Superior temporal gyrus (tissue), 1 donor: Measurements from ENCODE around the gene LRRC8B.

Source experiments
- DNase-seq: peaks from one replicate; pipeline ENCODE4 v3.0.0-alpha.2; 2016; ENCODE audit errors: extremely low spot score

Gene LRRC8B

DNA sequence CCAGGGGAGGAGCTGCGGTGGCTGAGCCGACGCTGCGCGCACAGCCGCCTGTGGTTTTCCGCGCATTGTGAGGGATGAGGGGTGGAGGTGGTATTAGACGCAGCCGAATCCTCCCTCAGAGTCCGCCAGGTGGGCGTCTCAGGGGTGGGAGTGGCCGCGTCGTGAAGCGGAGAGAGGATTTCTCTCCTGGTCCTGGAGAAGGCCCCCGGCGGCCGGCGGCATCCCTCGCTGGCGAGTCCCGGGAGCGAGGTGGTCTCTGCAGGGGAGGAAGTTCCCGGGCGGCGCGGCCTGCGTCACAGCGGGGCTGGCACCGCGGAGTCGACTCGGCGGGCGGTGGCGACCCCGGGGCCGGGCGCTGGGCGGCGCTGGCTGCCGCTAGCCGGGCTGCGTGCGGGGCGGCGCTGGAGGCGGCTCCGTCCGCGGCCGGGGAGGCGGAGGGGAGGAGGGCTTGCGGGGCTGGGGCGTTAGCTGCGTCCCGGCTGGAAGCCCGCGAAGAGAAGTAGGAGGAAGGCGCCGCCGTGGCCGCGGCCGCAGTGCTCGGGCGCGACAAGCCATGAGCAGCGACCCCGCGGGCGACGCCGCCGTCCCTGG is 108.1 kb downstream of the LRRC8B start, which contains the start of gene LRRC8C:
Gene LRRC8C (plus strand): TSS at position 464 of the 591 bp plus-strand sequence. CDS start 53,354 bp downstream, outside the sequence.
- DNase-seq = peak; percentile 79

DNA sequence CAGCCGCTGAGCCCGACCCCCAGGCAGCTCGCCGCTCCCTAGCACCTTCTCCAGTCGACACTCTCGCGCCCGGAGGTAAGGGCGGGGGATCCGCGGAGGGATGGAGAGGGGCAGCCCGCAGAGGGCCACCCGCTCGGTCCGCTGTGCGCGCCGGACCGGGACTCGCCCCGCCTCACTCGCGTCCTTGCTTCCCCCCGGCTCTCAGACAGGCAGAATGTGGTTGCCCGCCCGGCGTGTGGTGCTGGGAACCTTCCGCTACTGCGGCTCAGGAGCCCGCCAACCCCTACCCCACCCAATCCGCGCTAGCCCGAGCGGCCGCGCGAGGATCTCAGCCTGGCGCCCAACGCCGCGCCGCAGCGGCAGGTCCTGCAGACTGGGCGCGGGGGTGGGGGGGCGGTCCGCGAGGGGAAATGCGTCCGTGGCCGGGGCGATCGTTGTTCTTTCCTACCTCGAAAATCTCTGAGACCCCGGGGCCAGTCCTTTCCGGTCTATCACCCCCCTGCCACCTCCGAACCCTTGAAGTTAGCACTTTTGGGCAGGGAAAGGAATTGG is 108.7 kb downstream of the LRRC8B start:
- DNase-seq = peak; percentile 46

DNA sequence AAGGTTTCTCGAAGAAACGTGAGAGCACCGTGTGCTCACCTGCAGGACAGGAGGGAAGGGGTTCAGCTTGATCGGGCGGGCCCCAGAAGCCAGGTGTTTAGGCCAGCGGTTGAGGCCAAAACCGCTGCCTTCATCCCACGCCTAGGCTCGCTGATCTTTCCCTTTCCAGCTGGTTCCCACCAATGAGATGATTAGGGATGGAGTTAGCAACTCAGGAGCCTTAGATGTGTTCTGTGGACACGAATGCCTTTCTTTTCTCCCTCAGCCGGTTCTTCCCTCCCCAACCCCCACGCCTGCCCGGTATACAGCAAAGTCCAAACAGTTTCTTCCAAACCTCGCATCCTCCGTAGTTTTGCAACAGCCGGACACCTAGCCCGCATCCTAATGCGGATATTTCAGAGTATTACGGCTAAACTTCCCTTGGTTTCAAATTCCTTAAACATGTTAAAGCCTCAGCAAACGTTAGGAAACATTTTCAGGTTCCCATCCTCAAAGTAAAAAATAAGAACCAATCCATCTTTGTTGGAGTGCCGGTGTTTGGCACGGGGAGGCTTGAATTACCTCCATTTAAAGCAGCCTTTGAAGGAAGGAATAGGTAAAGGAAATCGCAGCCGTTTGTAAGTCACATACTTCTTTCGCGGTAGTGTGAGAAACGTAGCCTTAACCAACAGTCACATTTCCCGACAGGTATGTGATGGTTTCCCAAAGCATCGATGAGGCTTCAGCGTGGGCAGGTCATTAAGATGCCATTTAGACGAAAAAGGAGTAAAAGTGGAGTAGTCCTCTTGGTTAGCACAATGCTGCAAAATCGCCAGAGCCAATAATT is 109.4 kb downstream of the LRRC8B start:
- DNase-seq = peak; percentile 62

DNA sequence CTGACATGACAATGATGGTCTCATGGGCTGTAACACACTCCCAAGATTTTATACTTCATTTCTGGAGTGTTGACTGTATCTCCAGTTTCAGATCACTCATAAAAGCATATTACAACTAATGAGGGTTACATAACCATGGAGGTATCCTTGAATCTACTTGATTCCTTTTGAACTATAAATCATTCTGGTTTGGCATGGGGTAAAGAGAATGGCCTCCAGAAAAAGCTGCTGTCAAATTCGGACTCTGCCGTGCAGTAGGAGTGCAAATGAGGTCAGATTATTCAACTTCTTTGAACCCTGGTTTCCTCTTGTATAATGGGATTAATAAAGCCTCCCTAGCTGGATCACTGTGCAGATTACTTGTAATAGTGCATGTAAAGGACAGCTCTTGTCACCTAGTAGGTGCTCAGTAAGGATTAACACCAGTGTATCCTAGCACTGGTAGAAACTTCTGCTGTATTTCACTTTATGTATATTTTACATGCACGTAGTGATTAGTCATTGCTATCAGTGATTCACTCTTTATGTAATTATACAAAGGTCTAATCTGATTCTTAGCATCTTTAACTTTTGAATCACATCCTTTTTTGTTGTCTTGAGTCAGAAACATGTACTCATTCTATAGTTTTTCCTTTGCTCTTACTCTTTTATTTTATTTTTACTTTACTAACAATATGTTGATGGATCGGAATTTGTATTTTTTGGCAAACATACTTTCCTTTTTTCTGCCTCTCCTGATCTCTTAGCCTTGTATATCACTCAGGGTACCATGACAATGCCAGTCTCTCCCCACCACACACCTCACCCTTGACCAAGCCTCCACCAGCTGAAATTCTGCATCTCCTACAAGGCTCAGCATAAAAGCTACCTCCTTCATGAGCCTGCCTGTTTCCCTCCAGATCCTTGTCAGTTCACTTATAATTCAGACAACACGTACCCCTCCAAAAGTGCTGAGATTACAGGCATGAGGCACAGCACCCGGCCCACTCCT is 111.5 kb downstream of the LRRC8B start:
- DNase-seq = peak; percentile 14

DNA sequence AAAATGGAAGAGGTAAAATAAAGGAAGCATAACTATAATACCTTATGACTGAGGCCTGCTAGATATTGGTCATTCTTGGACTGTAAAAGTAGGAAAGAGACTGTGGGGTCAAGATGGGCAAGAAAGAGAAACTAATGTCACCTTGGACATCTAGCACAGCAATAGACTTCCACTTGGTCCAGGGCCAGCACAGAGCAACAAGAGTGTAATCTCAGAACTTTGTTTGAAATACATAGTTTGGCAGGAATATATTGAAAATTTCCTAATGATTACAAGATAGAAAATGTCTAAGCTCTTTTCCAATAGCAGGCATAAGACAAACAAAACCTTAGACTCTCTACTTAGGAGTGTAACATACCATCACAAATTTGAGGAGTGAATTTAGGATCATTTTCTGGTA is 112.9 kb downstream of the LRRC8B start:
- peak; percentile 11 for DNase-seq

DNA sequence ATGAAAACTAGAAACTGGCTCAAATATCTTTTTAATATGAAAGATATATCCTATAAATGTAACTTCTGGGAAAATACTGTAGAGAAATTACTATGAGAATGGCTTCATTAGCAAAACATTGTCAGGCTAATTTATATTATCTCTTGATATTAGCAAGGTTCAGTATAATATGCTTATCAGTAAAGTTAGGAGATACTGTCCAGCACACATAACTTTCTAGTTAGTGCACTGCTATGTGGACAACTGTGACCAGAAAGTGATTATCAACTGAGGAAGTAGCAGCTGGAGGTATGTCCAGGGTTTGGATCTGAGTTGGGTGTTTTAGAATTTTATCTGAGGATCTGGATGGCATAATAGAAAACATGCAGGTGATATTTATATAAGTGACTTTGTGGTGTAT is 115.8 kb downstream of the LRRC8B start:
- DNase-seq = no peak

GRCh38 chr1:89641781-89642180 is 117.2 kb downstream of the LRRC8B start:
- DNase-seq = no peak

GRCh38 chr1:89643577-89643976 is 118.9 kb downstream of the LRRC8B start:
- no peak for DNase-seq

DNA sequence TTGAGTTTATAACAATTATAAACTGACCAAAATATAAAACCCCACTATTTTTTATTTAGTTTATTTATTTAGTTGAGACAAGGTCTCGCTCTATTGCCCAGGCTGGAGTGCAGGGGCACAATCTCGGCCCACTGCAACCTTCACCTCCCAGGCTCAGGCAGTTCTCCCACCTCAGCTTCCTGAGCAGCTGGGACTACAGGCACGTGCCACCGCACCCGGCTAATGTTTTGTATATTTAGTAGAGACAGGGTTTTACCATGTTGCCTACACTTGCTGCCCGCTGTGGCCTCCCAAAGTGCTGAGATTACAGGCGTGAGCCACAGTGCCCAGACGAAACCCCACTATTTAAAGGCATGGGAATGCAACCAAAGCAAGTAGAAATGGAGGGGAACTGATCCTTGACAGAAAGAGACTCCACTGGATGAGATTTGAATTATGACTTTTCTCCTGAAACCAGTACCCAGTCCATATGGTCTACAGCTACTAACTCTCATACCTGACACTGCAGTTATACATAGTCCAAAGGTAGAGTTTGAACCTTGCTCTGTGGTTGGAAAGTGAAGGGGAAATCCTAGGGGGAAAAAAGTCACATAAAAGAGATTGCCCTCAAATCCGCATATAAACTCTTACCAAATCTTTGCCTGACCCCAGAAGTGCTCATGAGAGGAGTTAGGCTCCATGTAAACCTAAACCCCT is 119.6 kb downstream of the LRRC8B start:
- DNase-seq = no peak

- no peak for DNase-seq
Measured at GRCh38 chr1:89646259-89646658, 121.6 kb downstream of the LRRC8B start.
